GM19395 (cell line): ENCODE measurements around the gene ZNF561.
"Not testable (repeated sequence)": the region's sequence is repeated elsewhere in the genome, so short reads cannot be mapped to it uniquely, and the experiment has no call there.

Experiments used
- ATAC-seq: cut with Tn5 transposase; IDR thresholded peaks from one replicate; pipeline ENCODE4 v1.9.1; 2021; ENCODE audit warnings: mild to moderate bottlenecking, moderate library complexity; ENCODE audit not compliant: unreplicated experiment

ZNF561 gene

GRCh38 chr19:9582081-9582725 lies 38.8 kb downstream of the ZNF561 start:
- not testable (repeated sequence) for ATAC-seq

GRCh38 chr19:9580728-9581127 lies 40.3 kb downstream of the ZNF561 start:
- ATAC-seq = no peak

- ATAC-seq = no peak
These were observed 50.8 kb downstream of the ZNF561 start for GRCh38 chr19:9570255-9570654.

GRCh38 chr19:9566729-9567128 lies 54.3 kb downstream of the ZNF561 start:
- no peak for ATAC-seq

GRCh38 chr19:9565900-9566705 lies 54.9 kb downstream of the ZNF561 start:
- no peak for ATAC-seq
